NB4 (cell line): ENCODE results near the gene MMAA.
"Not testable (repeated sequence)": the region's sequence is repeated elsewhere in the genome, so short reads cannot be mapped to it uniquely, and the experiment has no call there.

ENCODE experiments used
- DNase-seq: peaks from one replicate; pipeline ENCODE4 v3.0.0; 2010; ENCODE audit warnings: low read depth
- H3K4me3 ChIP-seq: one replicate; pipeline ENCODE4 v1.5.1; 2011; ENCODE audit warnings: mild to moderate bottlenecking, low read depth, low read length, moderate library complexity
- CTCF ChIP-seq: IDR thresholded peaks from one replicate; pipeline ENCODE4 v1.5.1; 2012; ENCODE audit warnings: low read depth, low read length
- MAX ChIP-seq: IDR thresholded peaks from 2 replicates; pipeline ENCODE4 v1.6.1; 2011; ENCODE audit warnings: low read depth, low read length
- MYC ChIP-seq: IDR thresholded peaks from 2 replicates; pipeline ENCODE4 v1.6.1; 2011; ENCODE audit warnings: low read depth, low read length
- POLR2A ChIP-seq: IDR thresholded peaks from 2 replicates; pipeline ENCODE4 v1.6.1; 2011; ENCODE audit warnings: mild to moderate bottlenecking; ENCODE audit not compliant: insufficient read length; ENCODE audit errors: extremely low read depth

The MMAA gene

DNA sequence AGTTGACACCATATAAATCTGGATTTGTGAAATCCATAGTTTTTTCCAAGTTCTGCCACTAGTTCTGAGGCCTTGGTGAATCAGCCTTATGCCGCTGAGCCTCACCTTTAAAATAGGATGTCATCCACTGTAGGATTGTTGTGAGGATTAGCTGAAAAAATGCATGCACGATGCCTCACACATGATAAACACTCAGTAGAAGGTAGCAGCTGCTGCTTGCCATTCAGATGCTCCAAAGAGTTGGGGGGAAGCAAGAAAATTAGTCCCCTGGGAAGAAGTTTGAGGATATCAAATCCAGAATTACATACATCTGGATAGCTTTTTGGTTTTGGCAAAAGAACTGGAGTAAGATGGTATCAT is 7.4 kb downstream of the MMAA start:
- no peak for DNase-seq
- TF ChIP-seq MAX (no peak), CTCF (no peak), POLR2A (no peak), MYC (no peak)
- H3K4me3 ChIP-seq, result no peak overlapping the region

DNA sequence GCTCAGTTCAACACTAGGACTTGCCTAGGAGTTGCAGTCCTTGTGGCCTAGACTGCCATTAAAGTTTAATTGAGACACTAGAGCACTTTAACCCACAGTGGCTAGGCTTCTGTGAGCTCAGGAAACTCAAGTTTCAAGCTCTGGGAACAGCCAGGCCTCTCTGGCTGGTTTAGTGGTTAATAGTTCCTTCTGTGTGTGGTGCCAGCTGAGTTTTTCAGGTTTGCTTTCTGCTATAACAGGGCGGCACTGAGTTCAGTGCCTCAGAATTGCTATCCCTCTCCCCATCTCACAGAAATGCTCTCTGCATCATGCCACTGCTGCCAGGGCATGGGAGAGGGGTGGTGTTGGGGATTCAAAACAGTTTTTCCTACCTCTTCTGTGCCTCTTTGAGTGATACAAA is 15.9 kb downstream of the MMAA start:
- TF ChIP-seq CTCF, result no peak
- no peak for TF ChIP-seq POLR2A
- no peak for TF ChIP-seq MAX
- TF ChIP-seq MYC, result no peak
- DNase-seq, result no peak
- no peak overlapping the region for H3K4me3 ChIP-seq

DNA sequence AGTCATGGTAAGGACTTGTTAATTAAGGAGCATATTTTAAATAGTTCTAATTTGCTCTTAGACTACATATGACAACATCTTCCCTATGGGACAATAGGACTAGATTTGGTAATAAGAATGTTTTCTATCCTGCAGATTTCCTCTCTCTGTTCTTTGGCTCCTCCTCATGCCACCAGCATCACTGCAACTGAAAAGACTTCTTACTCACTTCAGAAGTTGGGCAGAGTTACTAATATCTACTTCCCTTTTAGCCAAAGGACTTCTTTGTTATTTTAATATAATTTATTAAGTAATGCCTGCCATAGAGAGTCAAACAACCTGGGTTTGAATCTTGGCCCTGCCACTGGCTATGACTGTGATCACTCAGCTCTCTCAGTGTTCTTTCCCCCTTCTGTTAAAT is 16.4 kb downstream of the MMAA start:
- no peak for DNase-seq
- no peak overlapping the region for H3K4me3 ChIP-seq
- TF ChIP-seq MYC (no peak), CTCF (no peak), POLR2A (no peak), MAX (no peak)

DNA sequence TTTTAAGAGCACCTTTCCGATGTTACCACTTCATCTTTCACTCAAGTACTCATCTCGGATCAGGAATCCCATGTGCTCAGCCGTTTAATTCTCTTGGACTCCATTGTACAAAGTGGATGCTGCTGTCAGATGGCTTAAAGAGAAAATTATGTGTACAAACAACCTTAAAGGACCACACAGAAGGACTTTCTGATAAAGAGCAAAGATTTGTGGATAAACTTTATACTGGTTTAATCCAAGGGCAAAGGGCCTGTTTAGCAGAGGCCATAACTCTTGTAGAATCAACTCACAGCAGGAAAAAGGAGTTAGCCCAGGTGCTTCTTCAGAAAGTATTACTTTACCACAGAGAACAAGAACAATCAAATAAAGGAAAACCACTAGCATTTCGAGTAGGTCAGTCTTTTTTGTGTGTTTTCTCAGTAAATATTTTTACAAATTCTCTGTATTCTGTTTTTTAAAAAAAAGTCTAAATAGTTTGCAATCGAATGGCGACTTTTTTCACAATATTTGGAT is 20.1 kb downstream of the MMAA start:
- no peak for TF ChIP-seq CTCF
- no peak for TF ChIP-seq POLR2A
- no peak for TF ChIP-seq MAX
- TF ChIP-seq MYC, result no peak
- no peak overlapping the region for H3K4me3 ChIP-seq
- no peak for DNase-seq

- not testable (repeated sequence) for H3K4me3 ChIP-seq, DNase-seq
These were observed 21.1 kb downstream of the MMAA start for GRCh38 chr4:145640236-145640635.

DNA sequence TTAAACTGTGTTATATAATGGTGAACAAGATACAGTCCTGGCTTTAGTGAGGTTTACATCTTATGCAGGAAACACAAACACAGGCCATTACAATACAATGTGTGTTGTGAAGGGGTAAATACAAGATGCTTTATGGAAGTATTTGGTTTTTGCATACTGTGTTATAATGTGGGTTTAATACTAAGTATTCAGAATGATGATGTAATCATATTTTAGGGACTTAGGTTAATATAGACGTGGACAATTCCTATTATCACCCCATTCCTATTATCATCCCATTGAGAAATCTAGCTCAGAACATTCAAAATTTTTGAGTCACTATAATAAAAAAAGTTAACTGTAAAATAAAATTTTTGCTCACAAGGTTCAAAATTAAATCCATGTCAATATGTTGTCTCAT is 24.1 kb downstream of the MMAA start:
- H3K4me3 ChIP-seq, result no peak overlapping the region
- TF ChIP-seq POLR2A (no peak), CTCF (no peak), MAX (no peak), MYC (no peak)
- DNase-seq, result no peak
